ENCODE data around the gene ITPRIP.

ITPRIP gene

DNA sequence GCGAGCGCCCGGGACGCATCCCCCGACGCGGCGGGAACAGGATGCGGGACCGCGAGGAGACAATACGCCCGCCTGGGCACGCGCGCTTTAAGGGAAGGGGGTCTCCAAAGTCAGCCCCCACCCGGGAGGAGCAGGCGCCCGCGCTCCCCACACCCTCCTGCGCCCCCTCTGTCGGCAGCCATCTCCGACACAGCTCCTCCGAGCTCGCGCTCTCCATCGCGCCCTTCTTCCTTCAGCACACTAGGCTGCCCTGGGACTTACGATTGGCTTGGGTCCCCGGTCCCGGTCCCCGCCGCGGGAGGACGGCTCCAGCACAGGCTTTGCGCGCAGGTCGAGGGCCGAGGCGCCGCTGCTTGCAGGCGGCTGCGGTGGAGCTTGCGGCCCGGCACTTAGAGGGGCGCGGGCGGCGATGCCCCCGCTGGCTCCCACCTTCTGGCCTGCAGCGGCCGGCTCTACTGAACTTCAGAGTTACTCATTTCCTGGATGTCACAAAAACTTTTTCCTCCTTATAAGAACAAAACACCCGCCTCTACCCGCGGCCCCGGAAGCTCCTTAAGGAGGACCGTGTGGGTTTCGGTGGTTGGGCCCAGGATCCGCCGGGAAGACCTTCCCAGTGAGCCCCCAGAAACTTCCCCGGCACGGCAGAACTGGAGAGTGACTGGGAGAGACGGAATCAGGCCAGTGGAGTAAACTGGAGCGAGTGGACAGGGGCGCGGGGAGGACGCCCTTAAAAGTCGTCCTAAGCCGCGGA is at the start of gene ITPRIP:
Gene ITPRIP, minus strand, starts transcription at position 481 of the 751 bp plus-strand sequence. CDS start 22,414 bp downstream, outside the sequence.
- DNase-seq (ENCODE audit: low spot score), result peak; percentile 61

DNA sequence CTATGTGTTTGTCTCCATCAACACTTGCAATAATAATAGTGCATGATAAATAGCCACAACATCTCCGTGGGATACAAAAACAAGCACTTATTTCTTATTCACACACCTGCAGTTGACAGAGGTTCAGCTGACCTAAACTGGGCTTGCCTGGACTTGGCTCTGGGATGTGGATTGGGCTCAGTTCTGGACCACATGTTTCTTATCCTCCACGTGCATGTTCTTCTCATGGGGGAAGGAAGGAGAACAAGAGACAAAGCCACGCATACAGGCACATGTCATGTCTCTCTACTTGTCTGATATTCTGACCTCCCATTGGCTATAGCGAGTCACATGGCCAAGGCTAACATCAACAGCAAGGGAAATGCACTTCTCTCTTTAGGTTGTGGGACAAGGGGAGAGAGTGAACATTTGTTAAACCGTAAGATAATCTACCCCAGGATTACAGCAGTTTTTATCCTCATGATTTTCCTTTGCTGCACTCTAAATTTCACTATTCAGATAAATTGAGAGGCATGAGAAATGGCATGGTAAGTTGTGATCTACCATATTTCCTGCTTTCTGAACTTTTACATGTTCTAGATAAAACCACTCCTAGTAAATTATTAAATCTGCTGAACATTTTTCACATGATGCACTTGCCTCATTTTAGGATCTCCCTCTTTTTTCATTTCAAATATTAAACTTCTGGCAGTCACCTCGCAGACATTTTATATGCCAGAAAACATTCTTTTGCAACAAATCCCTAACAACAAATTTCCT is 49.0 kb upstream of the ITPRIP start:
- no peak for DNase-seq (ENCODE audit: low spot score)

DNA sequence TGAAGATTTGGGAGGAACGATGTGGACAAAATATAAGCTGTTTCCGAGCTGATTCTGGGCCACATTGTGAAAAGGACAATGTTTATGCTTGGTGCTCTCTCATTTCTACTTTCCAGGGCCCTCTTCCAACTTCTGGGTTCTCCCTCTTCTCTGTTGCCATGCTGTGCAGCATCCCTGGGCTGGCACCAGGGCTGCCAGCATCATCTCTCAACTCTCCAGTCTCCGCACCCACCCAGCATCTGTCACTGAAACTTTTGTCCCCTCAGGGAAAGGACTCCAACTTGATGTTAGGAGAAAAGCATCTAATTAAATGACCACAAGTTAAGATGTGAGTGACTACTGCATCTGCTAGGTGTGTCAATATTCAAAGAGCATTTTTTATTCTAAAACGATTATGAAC is 42.1 kb upstream of the ITPRIP start:
- DNase-seq (ENCODE audit: low spot score), result no peak

- no peak for DNase-seq (ENCODE audit: low spot score)
Observed at GRCh38 chr10:104376784-104377300, 38.6 kb upstream of the ITPRIP start.

- DNase-seq (ENCODE audit: low spot score), result no peak
Observed at GRCh38 chr10:104374591-104374990, 36.3 kb upstream of the ITPRIP start.

- no peak for DNase-seq (ENCODE audit: low spot score)
Observed at GRCh38 chr10:104371753-104372152, 33.5 kb upstream of the ITPRIP start.

DNA sequence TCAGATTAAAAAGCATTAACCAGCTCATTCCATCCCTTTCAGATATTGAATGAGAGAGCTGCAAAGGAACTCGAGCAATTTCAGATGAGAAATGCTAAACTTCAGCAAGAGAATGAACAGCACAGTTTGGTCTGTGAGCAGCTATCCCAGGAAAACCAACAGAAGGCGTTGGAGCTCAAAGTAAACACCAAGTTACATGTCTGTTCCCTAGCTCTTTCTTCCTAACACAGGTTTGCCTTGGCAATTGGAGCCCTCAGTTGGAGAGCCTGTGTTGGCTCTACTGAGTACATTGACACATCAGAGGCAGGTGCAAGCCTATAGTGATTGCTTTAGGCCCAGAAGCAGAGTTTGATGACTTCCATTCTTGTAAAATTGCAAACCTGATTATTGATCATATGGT is 30.1 kb upstream of the ITPRIP start:
- no peak for DNase-seq (ENCODE audit: low spot score)

- DNase-seq (ENCODE audit: low spot score), result no peak
Observed at GRCh38 chr10:104367904-104368303, 29.6 kb upstream of the ITPRIP start.

DNA sequence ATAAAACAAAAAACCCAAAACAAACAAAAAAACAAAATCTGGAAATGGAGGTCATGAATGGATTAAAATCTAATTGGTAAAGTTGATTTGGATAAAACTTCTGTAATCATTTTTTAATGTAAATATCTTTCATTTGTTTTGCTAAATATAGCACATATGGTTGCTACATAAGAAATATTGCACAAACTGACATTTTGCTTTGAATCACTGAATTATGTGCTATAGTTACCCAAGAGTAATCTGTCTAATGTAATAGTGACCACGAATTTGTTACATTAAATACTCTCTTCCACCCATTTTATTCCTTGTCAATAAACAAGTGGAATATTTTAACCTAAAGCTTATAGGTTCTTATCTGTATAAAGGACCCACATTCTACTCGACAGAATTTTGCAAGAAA is 21.5 kb upstream of the ITPRIP start:
- DNase-seq (ENCODE audit: low spot score), result no peak

- peak; percentile 63 for DNase-seq (ENCODE audit: low spot score)
Observed at GRCh38 chr10:104353325-104354048, 15.2 kb upstream of the ITPRIP start, which contains the start of gene CFAP58. TSS of gene CFAP58 (plus strand) at chr10:104353833. CDS start at chr10:104353898, 65 bp downstream.

DNA sequence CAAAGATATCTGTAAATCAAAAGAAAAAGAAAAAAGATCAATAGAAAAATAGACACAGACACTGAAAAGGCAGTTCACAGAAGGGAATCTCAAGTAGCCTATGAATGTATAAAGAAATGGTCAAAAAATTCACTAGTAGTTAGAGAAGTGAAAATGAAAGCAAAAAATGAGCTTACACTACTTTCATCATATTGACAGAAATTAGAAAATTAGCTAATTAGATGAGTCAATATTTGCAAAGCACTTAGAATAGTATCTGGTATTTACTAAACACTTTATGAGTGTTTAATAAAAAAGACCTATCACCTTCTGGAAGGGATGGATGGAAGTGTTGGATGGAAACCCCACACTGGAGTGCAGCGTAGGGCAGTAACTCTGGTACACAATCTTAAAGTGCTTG is 13.7 kb upstream of the ITPRIP start:
- no peak for DNase-seq (ENCODE audit: low spot score)

GRCh38 chr10:104351061-104351702 is 12.9 kb upstream of the ITPRIP start:
- DNase-seq (ENCODE audit: low spot score), result no peak

GRCh38 chr10:104350127-104350635 is 11.9 kb upstream of the ITPRIP start:
- DNase-seq (ENCODE audit: low spot score), result no peak

- DNase-seq (ENCODE audit: low spot score), result no peak
Observed at GRCh38 chr10:104349623-104350126, 11.4 kb upstream of the ITPRIP start.

GRCh38 chr10:104348601-104349000 is 10.3 kb upstream of the ITPRIP start:
- DNase-seq (ENCODE audit: low spot score), result no peak

- DNase-seq (ENCODE audit: low spot score), result no peak
Observed at GRCh38 chr10:104347295-104348045, 9.2 kb upstream of the ITPRIP start.

- no peak for DNase-seq (ENCODE audit: low spot score)
Observed at GRCh38 chr10:104345941-104346340, 7.7 kb upstream of the ITPRIP start.

GRCh38 chr10:104345515-104345914 is 7.2 kb upstream of the ITPRIP start:
- no peak for DNase-seq (ENCODE audit: low spot score)

GRCh38 chr10:104344219-104344618 is 6.0 kb upstream of the ITPRIP start:
- no peak for DNase-seq (ENCODE audit: low spot score)

DNA sequence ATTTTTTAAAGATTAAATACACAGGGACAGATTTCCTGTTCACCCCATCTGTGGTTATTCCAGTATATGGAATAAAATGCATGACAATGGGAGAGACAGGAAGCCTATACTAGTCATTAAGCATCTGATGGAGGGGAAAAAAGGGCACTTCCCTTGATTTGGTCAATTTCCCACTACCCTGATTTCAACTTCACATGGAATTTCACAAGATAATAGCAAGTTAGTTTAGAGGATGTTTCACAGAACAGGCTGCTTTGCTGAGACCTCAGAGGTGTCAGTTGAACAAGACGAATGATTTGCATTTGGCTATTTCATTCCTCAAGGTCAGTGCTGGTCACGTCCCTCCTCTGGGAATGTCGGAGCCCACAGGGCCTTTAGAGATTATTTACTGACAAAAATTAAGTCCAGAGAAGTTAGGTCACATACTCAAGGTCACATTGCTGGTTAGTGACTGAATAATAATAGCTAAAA is 4.7 kb upstream of the ITPRIP start:
- DNase-seq (ENCODE audit: low spot score), result no peak

GRCh38 chr10:104340641-104341040 is 2.4 kb upstream of the ITPRIP start:
- no peak for DNase-seq (ENCODE audit: low spot score)
